SK-N-SH treated with all-trans-retinoic acid at 6 μM for 48 hours (cell line): ENCODE results near the gene COBL.

Experiments used
- BACH2 ChIP-seq: fragments of 250-450 bp; sonication (Bioruptor Pico); IDR thresholded peaks from 2 replicates; pipeline ENCODE4 v1.9.0; 2021; ENCODE audit warnings: mild to moderate bottlenecking, borderline replicate concordance
- CREB5 ChIP-seq: fragments of 250-450 bp; sonication (Bioruptor Pico); IDR thresholded peaks from 2 replicates; pipeline ENCODE4 v1.5.1; 2020; ENCODE audit warnings: low read depth, mild to moderate bottlenecking, moderate library complexity
- OSR1 ChIP-seq: fragments of 250-450 bp; sonication (Bioruptor Pico); IDR thresholded peaks from 2 replicates; pipeline ENCODE4 v1.8.0; 2022; ENCODE audit warnings: moderate library complexity, mild to moderate bottlenecking, inconsistent platforms
- RARB ChIP-seq: fragments of 250-450 bp; sonication (Bioruptor Pico); IDR thresholded peaks from 2 replicates; pipeline ENCODE4 v1.8.0; 2021; ENCODE audit warnings: mild to moderate bottlenecking, moderate library complexity
- TSHZ2 ChIP-seq: fragments of 250-450 bp; sonication (Bioruptor Pico); IDR thresholded peaks from 2 replicates; pipeline ENCODE4 v1.5.0; 2020; ENCODE audit warnings: mild to moderate bottlenecking, moderate library complexity
- ZFP3 ChIP-seq: fragments of 250-450 bp; sonication (Bioruptor Pico); IDR thresholded peaks from 2 replicates; pipeline ENCODE4 v1.5.0; 2020; ENCODE audit warnings: mild to moderate bottlenecking, moderate library complexity
- ZFP30 ChIP-seq: fragments of 450-650 bp; formaldehyde crosslinking; IDR thresholded peaks from 2 replicates; pipeline ENCODE4 v1.5.0; 2022; ENCODE audit warnings: mild to moderate bottlenecking, moderate library complexity

GRCh38 chr7:51227861-51228260 lies 88.7 kb downstream of the COBL start:
- TF ChIP-seq RARB (CRISPR knock-in tag) (no peak), OSR1 (CRISPR knock-in tag) (no peak), CREB5 (no peak), BACH2 (CRISPR knock-in tag) (no peak), TSHZ2 (no peak), ZFP3 (CRISPR knock-in tag) (no peak), ZFP30 (CRISPR knock-in tag) (no peak)
